Measurements from ENCODE around the gene SCGB1D4.

SCGB1D4 gene

GRCh38 chr11:62273789-62274275, 25.0 kb downstream of the SCGB1D4 start:
- DNase-seq (ENCODE audit: low read depth), result no peak

- DNase-seq (ENCODE audit: low read depth), result no peak
These were observed 25.6 kb downstream of the SCGB1D4 start for GRCh38 chr11:62273284-62273683.

- no peak for DNase-seq (ENCODE audit: low read depth)
These were observed 29.1 kb downstream of the SCGB1D4 start, which contains the start of gene SCGB2A2 for GRCh38 chr11:62269654-62270278. TSS of gene SCGB2A2 (plus strand) at chr11:62270158. CDS start at chr11:62270217, 59 bp downstream.

GRCh38 chr11:62267576-62267975, 31.3 kb downstream of the SCGB1D4 start:
- DNase-seq (ENCODE audit: low read depth), result no peak

- no peak for DNase-seq (ENCODE audit: low read depth)
These were observed 31.8 kb downstream of the SCGB1D4 start for GRCh38 chr11:62267050-62267449.

- no peak for DNase-seq (ENCODE audit: low read depth)
These were observed 32.3 kb downstream of the SCGB1D4 start for GRCh38 chr11:62266558-62266957.

GRCh38 chr11:62264004-62264403, 34.9 kb downstream of the SCGB1D4 start:
- no peak for DNase-seq (ENCODE audit: low read depth)

GRCh38 chr11:62260261-62260953, 38.5 kb downstream of the SCGB1D4 start:
- DNase-seq (ENCODE audit: low read depth), result no peak

GRCh38 chr11:62256281-62256680, 42.6 kb downstream of the SCGB1D4 start:
- DNase-seq (ENCODE audit: low read depth), result no peak

- DNase-seq (ENCODE audit: low read depth), result no peak
These were observed 44.8 kb downstream of the SCGB1D4 start for GRCh38 chr11:62253999-62254542.

- no peak for DNase-seq (ENCODE audit: low read depth)
These were observed 47.2 kb downstream of the SCGB1D4 start for GRCh38 chr11:62251698-62252097.

Measured in T follicular helper cell (primary cell).